WERI-Rb-1 (cell line): ENCODE results near the gene PRR7.
"Not testable (repeated sequence)": the region's sequence is repeated elsewhere in the genome, so short reads cannot be mapped to it uniquely, and the experiment has no call there.

Experiments used
- DNase-seq: peaks from one replicate; pipeline ENCODE4 v3.0.0-alpha.2; 2020
- H3K27ac ChIP-seq: fragments of 250-450 bp; sonication (Bioruptor Pico); 2 replicates; pipeline ENCODE4 v1.5.1; 2020; ENCODE audit warnings: mild to moderate bottlenecking, moderate library complexity
- H3K27me3 ChIP-seq: fragments of 250-450 bp; sonication (Bioruptor Pico); 2 replicates; pipeline ENCODE4 v1.5.1; 2021; ENCODE audit warnings: mild to moderate bottlenecking, low read depth, moderate library complexity; ENCODE audit not compliant: insufficient read depth, severe bottlenecking
- H3K36me3 ChIP-seq: fragments of 250-450 bp; sonication (Bioruptor Pico); 2 replicates; pipeline ENCODE4 v1.5.1; 2020; ENCODE audit warnings: mild to moderate bottlenecking, moderate library complexity
- H3K4me3 ChIP-seq: 2 replicates; pipeline ENCODE4 v1.5.1; 2011; ENCODE audit warnings: low read depth, mild to moderate bottlenecking, control low read depth, low read length
- H3K9me3 ChIP-seq: fragments of 250-450 bp; sonication (Bioruptor Pico); 2 replicates; pipeline ENCODE4 v1.5.1; 2021; ENCODE audit warnings: mild to moderate bottlenecking, moderate library complexity; ENCODE audit not compliant: severe bottlenecking
- CTCF ChIP-seq: IDR thresholded peaks from 2 replicates; pipeline ENCODE4 v1.5.1; 2011; ENCODE audit warnings: low read depth, mild to moderate bottlenecking, control low read depth, inconsistent platforms, low read length

PRR7 gene

GRCh38 chr5:177484902-177485549 is 38.4 kb downstream of the PRR7 start:
- Histone ChIP-seq H3K36me3 (peaks cover 10% of the 10 kb centered on the region), H3K27ac (peak overlapping the region; percentile 64)
- DNase-seq, result no peak

GRCh38 chr5:177485753-177486152 is 39.1 kb downstream of the PRR7 start:
- H3K9me3 ChIP-seq, DNase-seq, H3K4me3 ChIP-seq, H3K27ac ChIP-seq, H3K27me3 ChIP-seq: not testable (repeated sequence)
- H3K36me3 ChIP-seq, result peaks cover 15% of the 10 kb centered on the region

More at GRCh38 chr5:177484902-177485549, 38.4 kb downstream of the PRR7 start:
- Histone ChIP-seq H3K27me3 (no peaks in the 10 kb centered on the region), H3K9me3 (no peaks in the 10 kb centered on the region), H3K4me3 (no peak overlapping the region)
- no peak for TF ChIP-seq CTCF

GRCh38 chr5:177486256-177486655 is 39.6 kb downstream of the PRR7 start:
- no peak for TF ChIP-seq CTCF
- no peaks in the 10 kb centered on the region for H3K27me3 ChIP-seq
- H3K36me3 ChIP-seq, result peaks cover 15% of the 10 kb centered on the region
- no peak overlapping the region for H3K4me3 ChIP-seq
- DNase-seq, result no peak
- H3K27ac ChIP-seq, result no peak overlapping the region
- H3K9me3 ChIP-seq, result no peaks in the 10 kb centered on the region

- H3K27me3 ChIP-seq, result no peaks in the 10 kb centered on the region
- no peaks in the 10 kb centered on the region for H3K9me3 ChIP-seq
- TF ChIP-seq CTCF, result no peak
- H3K36me3 ChIP-seq, result peaks cover 15% of the 10 kb centered on the region
- H3K4me3 ChIP-seq, result no peak overlapping the region
- no peak for DNase-seq
- H3K27ac ChIP-seq, result no peak overlapping the region
Measured at GRCh38 chr5:177487144-177487543, 40.5 kb downstream of the PRR7 start.

GRCh38 chr5:177487975-177488374 is 41.4 kb downstream of the PRR7 start:
- Histone ChIP-seq H3K27me3 (no peaks in the 10 kb centered on the region), H3K36me3 (peaks cover 15% of the 10 kb centered on the region)
- DNase-seq, result no peak

GRCh38 chr5:177489119-177489716 is 42.6 kb downstream of the PRR7 start:
- Histone ChIP-seq H3K36me3 (peaks cover 15% of the 10 kb centered on the region), H3K27ac (no peak overlapping the region), H3K9me3 (no peaks in the 10 kb centered on the region), H3K4me3 (no peak overlapping the region), H3K27me3 (no peaks in the 10 kb centered on the region)
- DNase-seq, result peak; percentile 49
- peak; percentile 19; the same call in 1 of the 2 replicates for TF ChIP-seq CTCF

More at GRCh38 chr5:177487975-177488374, 41.4 kb downstream of the PRR7 start:
- Histone ChIP-seq H3K9me3 (no peaks in the 10 kb centered on the region), H3K4me3 (no peak overlapping the region), H3K27ac (no peak overlapping the region)
- no peak for TF ChIP-seq CTCF
